ENCODE measurements around the gene HSPB9.
A peak's percentile ranks its signal among the peaks of the same experiment; 100 is the strongest.

The HSPB9 gene

GRCh38 chr17:42130310-42130936 lies 7.8 kb downstream of the HSPB9 start:
- TF ChIP-seq, protein P1, sequence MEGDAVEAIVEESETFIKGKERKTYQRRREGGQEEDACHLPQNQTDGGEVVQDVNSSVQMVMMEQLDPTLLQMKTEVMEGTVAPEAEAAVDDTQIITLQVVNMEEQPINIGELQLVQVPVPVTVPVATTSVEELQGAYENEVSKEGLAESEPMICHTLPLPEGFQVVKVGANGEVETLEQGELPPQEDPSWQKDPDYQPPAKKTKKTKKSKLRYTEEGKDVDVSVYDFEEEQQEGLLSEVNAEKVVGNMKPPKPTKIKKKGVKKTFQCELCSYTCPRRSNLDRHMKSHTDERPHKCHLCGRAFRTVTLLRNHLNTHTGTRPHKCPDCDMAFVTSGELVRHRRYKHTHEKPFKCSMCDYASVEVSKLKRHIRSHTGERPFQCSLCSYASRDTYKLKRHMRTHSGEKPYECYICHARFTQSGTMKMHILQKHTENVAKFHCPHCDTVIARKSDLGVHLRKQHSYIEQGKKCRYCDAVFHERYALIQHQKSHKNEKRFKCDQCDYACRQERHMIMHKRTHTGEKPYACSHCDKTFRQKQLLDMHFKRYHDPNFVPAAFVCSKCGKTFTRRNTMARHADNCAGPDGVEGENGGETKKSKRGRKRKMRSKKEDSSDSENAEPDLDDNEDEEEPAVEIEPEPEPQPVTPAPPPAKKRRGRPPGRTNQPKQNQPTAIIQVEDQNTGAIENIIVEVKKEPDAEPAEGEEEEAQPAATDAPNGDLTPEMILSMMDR (IDR thresholded peaks at IDR 0.05; ENCODE audit: control insufficient read depth, extremely low read depth, insufficient read depth) = no peak
- no peak overlapping the region for H3K4me3 ChIP-seq (ENCODE audit: low read depth, low read length)
- DNase-seq (ENCODE audit: low read depth) = no peak

- DNase-seq (ENCODE audit: low read depth) = no peak
- TF ChIP-seq, protein P1 (IDR thresholded peaks at IDR 0.05; ENCODE audit: control insufficient read depth, extremely low read depth, insufficient read depth) = no peak
- no peak overlapping the region for H3K4me3 ChIP-seq (ENCODE audit: low read depth, low read length)
Measured at GRCh38 chr17:42131232-42131631, 8.6 kb downstream of the HSPB9 start.

- H3K4me3 ChIP-seq (ENCODE audit: low read depth, low read length) = no peak overlapping the region
- TF ChIP-seq, protein P1 (IDR thresholded peaks at IDR 0.05; ENCODE audit: control insufficient read depth, extremely low read depth, insufficient read depth) = no peak
- DNase-seq (ENCODE audit: low read depth) = no peak
Measured at GRCh38 chr17:42131981-42132432, 9.4 kb downstream of the HSPB9 start.

DNA sequence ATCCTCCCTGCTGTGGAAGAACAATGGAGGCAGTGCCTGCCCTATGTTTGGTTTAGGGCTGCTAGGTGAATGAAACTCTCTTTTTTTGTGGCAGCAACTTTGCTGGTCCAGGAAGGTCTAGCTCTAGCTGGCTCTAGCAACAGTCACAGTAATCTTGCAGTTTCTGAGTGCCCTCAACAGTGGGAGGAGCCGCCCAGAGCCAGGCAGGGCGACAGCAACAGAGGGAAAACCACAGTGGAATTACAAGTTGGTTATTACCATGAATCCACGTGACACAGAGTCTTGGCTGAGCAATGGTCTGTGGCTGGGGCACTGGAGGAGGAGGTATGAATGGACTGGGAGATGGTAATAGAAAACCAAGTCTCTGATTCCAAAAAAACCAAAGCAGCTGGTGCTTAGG lies 10.3 kb downstream of the HSPB9 start:
- no peak overlapping the region for H3K4me3 ChIP-seq (ENCODE audit: low read depth, low read length)
- TF ChIP-seq, protein P1 (IDR thresholded peaks at IDR 0.05; ENCODE audit: control insufficient read depth, extremely low read depth, insufficient read depth) = no peak
- DNase-seq (ENCODE audit: low read depth) = no peak

GRCh38 chr17:42133461-42134041 lies 10.9 kb downstream of the HSPB9 start:
- peak; percentile 70 for DNase-seq (ENCODE audit: low read depth)
- TF ChIP-seq, protein P1 (IDR thresholded peaks at IDR 0.05; ENCODE audit: control insufficient read depth, extremely low read depth, insufficient read depth) = no peak
- no peak overlapping the region for H3K4me3 ChIP-seq (ENCODE audit: low read depth, low read length)

DNA sequence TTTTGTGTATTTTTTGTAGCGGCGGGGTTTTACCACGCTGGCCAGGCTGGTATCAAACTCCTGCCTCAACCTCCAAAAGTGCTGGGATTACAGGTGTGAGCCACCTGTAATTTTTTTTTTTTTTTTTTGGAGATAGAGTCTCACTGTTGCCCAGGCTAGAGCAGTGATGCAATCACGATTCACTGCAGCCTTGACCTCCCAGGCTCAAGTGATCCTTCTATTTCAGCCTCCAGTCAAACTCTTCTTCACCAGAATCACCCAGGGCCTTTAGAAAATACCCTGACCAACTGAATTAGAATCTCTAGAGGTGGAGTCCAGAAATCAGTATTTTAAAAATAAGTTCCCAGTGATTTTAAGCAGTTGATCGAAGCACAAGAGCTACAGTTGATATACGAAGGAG lies 12.5 kb downstream of the HSPB9 start:
- H3K4me3 ChIP-seq (ENCODE audit: low read depth, low read length) = peak overlapping the region; percentile 50
- DNase-seq (ENCODE audit: low read depth) = no peak
- TF ChIP-seq, protein P1 (IDR thresholded peaks at IDR 0.05; ENCODE audit: control insufficient read depth, extremely low read depth, insufficient read depth) = no peak

Measured in LNCaP clone FGC (cell line).